Skeletal muscle cell (primary cell): ENCODE measurements around the gene RGS11.

Experiments used
- DNase-seq: peaks from one replicate; pipeline ENCODE4 v3.0.0-alpha.2; 2010; ENCODE audit warnings: low read depth
- H3K4me3 ChIP-seq: 2 replicates; pipeline ENCODE4 v1.5.1; 2011; ENCODE audit warnings: low read depth, mild to moderate bottlenecking, control low read depth, low read length, moderate library complexity

Gene RGS11

GRCh38 chr16:301235-301634 lies 25.5 kb upstream of the RGS11 start:
- no peak for DNase-seq
- H3K4me3 ChIP-seq, result no peak overlapping the region

- H3K4me3 ChIP-seq, result no peak overlapping the region
- DNase-seq, result no peak
Observed at GRCh38 chr16:297832-298231, 22.1 kb upstream of the RGS11 start.

- no peak overlapping the region for H3K4me3 ChIP-seq
- no peak for DNase-seq
Observed at GRCh38 chr16:296806-297510, 21.2 kb upstream of the RGS11 start.

GRCh38 chr16:296276-296675 lies 20.5 kb upstream of the RGS11 start:
- DNase-seq, result no peak
- no peak overlapping the region for H3K4me3 ChIP-seq

- no peak overlapping the region for H3K4me3 ChIP-seq
Observed at GRCh38 chr16:293043-293775, 17.5 kb upstream of the RGS11 start.

GRCh38 chr16:291539-291938 lies 15.8 kb upstream of the RGS11 start:
- no peak for DNase-seq
- H3K4me3 ChIP-seq, result no peak overlapping the region

More at GRCh38 chr16:293043-293775, 17.5 kb upstream of the RGS11 start:
- DNase-seq, result no peak

- H3K4me3 ChIP-seq, result no peak overlapping the region
- DNase-seq, result no peak
Observed at GRCh38 chr16:290681-291405, 15.1 kb upstream of the RGS11 start.

GRCh38 chr16:290015-290680 lies 14.4 kb upstream of the RGS11 start:
- DNase-seq, result no peak
- H3K4me3 ChIP-seq, result no peak overlapping the region

GRCh38 chr16:289395-289997 lies 13.8 kb upstream of the RGS11 start:
- no peak overlapping the region for H3K4me3 ChIP-seq
- DNase-seq, result no peak

- H3K4me3 ChIP-seq, result no peak overlapping the region
- DNase-seq, result no peak
Observed at GRCh38 chr16:287981-288920, 12.5 kb upstream of the RGS11 start.

- no peak overlapping the region for H3K4me3 ChIP-seq
- DNase-seq, result no peak
Observed at GRCh38 chr16:287298-287811, 11.6 kb upstream of the RGS11 start.

GRCh38 chr16:286491-287297 lies 10.9 kb upstream of the RGS11 start:
- no peak overlapping the region for H3K4me3 ChIP-seq
- no peak for DNase-seq

- DNase-seq, result no peak
- H3K4me3 ChIP-seq, result no peak overlapping the region
Observed at GRCh38 chr16:285146-286055, 9.7 kb upstream of the RGS11 start.

GRCh38 chr16:284204-285120 lies 8.7 kb upstream of the RGS11 start:
- no peak overlapping the region for H3K4me3 ChIP-seq
- no peak for DNase-seq

- H3K4me3 ChIP-seq, result no peak within 1 kb of the TSS
- no peak for DNase-seq
Observed at GRCh38 chr16:283033-283805, 7.5 kb upstream of the RGS11 start, which contains the start of gene PDIA2. Gene PDIA2 (plus strand): TSS chr16:283164. CDS start chr16:283170, 6 bp downstream.
